Stimulated activated CD4-positive, alpha-beta T cell treated with anti-CD3 and anti-CD28 coated beads, Interleukin-15, amount 100 ng/mL, for 24 hours (primary cell): Measurements from ENCODE around the gene DUS2.

ENCODE experiments used
- DNase-seq: peaks from one replicate; pipeline ENCODE4 v3.0.0-alpha.2; 2020

Gene DUS2

DNA sequence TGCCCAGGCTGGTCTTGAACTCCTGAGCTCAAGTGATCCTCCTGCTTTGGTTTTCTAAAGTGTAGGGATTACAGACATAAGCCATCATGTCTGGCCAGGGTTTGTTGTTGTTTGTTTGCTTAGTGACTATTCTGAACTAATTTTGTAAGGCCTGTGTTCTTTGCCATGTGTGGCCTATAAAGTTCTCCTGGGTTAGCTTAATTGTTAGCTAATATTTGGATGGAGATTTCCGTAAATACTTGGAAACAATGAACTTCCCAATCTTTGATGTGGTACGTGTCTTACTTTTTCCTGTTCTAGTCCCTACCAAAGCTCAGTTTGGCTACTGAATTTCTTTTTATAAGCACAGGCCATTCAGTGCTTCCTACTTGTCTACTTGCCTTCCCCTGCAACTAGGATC is 24.9 kb downstream of the DUS2 start:
- no peak for DNase-seq

DNA sequence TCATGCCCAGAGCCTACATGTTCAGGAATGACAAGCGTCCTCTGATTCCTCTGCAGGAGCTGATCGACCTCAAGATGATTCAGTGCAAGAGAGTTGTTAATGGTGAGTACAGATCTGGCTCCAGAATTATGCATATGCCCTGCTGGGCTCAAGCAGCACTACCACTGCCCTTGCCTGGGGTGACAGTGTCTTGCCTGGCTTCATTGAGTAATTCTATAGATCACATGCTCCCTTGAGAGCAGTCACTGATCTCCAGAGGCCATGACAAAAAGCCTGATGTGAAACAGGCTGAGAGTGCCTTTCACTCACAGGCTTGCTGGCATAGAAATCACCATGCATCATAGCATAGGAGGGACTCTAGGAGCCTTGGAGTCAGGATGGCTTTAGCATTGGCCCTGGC is 26.4 kb downstream of the DUS2 start:
- no peak for DNase-seq

DNA sequence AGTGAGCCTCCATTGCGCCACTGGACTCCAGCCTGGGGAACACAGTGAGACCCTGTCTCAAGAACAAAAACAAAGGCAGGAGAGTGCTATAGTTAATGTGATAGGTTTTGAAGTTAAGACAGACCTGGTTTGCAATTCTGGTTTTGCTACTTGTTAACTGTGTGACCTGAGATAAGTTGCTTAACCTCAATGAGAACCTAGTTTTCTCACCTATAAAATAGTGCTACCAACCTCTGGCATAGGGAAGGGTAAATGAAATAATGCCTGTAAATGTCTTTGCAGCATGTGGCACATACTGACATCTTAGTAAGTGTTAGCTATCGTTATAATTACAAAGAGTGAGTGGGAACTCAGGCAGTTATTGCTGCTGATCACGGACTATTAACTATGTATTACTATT is 32.3 kb downstream of the DUS2 start:
- DNase-seq: no peak

DNA sequence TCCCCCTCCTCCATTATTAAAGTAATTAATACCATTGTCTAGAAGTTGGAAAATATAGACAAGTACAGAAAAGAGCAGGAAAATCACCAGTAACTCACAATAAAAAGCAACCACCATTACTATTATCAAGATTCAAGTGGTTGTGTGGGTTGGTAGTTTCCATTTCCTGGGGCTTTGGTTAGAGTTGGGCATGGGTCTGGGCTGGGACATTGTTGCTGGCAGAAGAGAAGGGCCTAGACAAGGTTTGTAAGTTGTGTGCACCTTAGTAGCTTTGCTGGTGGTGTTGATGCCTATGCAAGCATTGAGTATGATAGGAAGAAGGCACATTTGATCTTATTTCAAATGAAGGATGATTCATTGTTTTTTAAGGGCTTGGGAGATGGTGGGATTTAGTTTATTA is 36.7 kb downstream of the DUS2 start:
- no peak for DNase-seq

DNA sequence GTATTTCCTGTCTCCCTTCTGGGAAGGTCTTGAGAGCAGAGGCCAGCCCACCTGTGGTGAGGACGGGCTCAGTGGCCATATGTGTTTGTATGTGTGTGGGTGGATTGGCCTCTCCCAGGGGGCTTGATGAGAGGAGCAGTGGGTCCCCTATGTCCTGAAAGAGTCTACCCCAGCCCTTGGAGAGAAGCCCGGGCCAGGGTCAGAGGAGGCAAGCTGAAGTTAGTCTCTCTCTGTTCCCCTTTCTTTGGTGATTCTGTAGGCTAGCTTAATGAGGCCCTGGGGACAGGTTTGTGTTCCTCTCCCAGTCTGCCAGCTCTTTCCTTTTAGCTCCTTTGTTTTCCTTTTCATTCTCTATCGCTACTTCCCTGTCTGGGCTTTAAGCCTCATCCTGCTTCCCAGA is 38.3 kb downstream of the DUS2 start:
- no peak for DNase-seq

DNA sequence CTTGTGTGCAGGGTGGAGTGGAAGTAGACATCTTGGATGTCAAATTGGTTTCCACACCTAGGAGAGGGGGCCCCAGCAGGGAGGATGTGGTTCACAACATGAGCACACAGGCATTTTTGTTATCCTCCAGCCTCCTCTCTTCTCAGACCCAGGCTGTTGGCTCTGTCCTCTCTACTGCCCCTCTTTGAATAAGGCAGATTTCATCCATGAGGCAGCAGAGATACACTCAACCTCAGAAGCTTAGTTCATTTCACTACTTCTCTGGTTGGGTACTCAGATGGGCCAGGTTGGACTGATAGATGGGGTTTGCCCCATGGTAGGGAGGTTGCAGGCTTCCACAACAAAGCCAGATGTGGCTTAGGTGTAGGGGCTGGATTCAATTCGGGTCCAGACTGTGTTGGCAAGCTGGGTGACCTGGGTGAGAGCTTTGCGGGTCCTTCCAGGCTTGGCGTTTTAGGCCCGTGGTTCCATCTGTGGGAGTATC is 39.9 kb downstream of the DUS2 start:
- no peak for DNase-seq

DNA sequence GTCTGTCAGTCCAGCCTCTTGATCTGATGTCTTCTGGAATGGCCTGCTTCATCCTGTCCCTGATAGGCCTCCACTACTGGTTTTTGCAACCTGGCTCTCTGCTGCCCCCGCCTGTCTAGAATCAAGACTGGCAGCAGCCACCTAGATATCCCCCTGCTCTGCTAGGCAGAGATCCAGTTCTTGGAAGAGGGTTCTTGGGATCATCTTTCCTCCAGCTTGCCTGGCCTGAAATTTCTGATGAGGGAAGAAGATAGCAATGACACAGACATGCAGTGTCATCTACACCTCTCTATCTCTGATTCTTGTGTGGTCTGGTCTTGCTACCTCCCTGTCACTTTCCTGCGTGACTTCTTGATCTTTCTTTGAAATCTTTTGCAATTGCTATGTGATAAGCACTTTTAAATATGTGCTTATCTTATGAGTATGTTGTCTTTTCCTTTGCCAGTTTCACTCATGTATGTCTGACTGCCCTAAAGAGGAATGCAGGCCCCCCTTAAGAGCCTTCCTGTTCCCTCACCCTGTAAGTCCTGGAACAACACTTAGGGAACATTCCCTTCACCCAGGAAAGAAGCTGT is 41.8 kb downstream of the DUS2 start:
- DNase-seq: peak; percentile 79

DNA sequence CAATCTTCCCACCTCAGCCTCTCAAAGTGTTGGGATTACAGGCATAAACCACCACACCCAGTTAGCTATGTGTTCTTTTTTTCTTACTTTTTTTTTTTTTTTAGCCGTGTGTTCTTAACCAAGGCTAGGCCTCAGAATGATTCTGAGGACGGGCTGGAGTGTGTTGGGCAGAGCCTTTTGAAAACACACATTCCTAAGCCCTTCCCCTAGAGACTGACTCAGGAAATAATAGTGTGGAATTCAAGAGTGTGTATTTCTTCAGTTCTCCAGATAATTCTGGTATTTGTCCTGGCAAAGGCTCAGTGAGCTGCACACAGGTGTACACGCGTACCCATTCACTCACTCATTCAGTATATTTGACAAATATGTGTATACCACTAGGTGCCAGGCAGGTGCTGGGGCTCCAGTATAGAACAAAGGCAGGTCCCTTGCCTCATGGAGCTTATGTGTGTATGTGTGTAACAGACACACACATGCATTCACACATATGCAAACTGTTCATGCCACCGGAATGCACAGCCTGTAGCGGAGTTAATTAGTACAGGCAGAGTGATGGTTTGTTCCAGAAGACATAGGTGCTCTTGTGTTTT is 42.7 kb downstream of the DUS2 start:
- DNase-seq: no peak

DNA sequence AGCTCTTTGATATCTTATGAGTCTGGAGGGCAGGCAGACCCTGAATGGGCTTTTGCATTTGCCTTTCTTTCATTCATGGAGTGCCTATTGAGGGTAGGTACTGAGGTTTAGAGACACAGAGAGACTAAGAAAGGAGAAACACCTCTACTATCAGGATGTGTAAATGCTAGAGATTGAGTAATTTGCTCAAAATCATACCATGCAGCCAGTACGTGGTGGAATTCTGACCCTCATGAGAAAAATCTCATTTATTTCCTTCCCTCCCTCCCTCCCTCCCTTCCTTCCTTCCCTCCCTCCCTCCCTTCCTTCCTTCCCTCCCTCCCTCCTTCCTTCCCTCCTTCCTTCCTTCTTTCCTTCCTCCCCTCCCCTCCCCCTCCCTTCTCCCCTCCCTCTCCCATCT is 43.7 kb downstream of the DUS2 start:
- DNase-seq: no peak

DNA sequence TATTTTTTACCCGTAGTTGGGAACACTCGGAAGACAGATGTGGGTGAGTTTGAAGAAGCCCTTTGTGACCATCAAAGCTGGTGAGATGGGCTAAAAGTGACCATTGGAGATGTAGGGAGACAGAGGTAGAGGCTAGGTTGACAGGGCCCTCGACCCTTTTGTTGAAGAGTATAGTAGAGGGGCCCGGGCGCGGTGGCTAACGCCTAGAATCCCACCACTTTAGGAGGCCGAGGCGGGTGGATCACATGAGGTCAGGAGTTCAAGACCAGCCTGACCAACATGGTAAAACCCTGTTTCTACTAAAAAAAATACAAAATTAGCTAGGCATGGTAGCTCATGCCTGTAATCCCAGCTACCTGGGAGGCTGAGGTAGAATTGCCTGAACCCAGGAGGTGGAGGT is 45.8 kb downstream of the DUS2 start:
- DNase-seq: no peak

DNA sequence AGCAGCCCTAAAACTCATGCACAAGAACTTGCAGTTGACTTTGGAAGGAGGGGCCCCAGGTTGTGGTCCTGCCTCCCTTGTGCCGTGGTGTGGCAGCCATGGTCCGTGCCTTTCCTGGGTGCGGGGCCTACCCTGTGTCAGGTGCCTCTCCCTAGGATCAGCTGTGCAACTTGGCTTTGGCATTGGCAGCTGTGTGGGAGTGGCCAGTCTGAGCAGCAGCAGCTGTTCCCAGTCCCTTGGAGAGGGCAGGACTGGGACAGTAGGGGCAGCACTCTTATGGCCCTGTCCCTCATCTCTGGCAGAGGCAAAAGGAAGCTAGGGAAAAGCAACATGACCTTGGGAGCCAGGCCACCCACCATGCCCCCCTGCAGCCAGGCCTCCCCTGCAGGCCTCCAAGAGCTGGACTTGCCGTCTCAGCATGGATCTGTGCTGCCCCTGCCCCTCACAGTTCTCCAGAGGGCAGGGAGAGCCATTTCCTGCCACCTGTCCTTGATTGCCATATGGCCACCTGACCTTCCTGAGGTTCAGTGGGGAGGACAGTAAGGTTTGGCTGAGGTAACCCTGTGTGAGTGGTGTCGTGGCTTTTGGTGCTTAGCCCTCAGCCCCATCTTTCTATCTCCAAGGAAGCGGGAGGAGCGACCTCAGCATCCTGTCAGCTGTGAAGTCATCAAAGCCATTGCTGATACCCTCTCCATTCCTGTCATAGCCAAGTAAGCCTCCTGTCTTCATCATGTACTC is 46.6 kb downstream of the DUS2 start:
- peak; percentile 25 for DNase-seq

DNA sequence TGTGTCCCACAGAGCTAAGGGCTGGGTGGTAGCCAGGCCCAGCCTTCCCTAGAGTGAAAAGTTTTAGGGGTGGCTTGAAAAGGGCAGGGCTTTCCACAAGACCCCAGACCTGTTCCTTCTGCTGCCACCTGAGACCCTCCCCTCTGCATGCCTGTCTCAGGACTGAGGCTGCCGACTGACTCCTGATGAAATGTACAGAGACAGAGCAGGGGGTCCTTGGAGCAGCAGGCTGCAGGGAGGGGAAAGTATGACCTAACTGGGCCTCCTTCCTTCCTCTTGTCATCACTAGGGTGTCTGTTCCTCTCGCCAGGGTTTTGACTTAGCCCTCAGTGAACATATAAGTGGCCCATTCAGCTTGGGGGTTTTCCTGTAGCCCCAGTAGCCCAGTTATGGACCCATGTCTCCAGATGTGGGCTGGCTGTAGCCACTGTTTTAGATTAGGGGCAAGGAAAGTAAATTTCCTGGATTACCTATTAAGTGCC is 47.2 kb downstream of the DUS2 start:
- no peak for DNase-seq

DNA sequence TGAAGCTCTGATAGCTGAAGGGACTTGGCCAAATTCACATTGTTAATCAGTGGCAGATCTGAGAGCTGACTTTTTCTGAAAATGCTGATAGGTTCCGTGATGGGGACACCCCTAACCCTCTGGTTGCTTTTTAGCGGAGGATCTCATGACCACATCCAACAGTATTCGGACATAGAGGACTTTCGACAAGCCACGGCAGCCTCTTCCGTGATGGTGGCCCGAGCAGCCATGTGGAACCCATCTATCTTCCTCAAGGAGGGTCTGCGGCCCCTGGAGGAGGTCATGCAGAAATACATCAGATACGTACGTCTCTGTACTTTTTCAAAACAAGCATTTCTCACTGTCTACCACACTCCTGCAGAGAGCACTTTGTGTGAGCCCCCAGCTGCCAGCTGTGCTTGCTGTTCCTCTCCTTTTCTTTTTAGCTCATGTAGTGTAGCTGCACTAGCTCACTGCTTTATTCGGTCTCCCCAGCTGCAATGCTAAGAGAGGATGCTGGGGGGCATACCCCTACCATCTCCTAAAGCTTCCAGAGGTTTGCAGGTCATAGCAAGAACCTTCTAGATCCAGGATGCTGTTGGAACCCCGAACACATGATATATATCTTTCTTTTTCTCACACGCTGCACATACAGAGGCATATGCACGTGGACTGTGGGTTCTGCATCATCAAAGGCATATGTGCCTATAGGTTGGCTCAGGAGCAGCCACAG is 47.9 kb downstream of the DUS2 start:
- peak; percentile 20 for DNase-seq

DNA sequence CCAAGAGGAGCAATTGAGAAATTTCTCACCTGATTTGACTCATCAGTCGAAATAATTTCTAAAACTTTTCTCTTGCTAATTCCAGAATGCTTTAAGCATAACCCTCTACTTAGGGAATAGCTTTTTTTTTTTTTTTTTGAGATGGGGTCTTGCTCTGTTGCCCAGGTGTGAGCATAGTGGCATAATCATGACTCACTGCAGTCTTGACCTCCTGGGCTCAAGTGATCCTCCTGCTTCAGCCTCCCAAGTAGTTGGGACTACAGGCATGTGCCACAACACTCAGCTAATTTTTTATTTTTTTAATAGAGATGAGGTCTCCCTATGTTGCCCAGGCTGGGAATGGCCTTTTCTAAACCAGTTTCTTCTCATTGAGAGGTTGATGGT is 48.4 kb downstream of the DUS2 start:
- no peak for DNase-seq

DNA sequence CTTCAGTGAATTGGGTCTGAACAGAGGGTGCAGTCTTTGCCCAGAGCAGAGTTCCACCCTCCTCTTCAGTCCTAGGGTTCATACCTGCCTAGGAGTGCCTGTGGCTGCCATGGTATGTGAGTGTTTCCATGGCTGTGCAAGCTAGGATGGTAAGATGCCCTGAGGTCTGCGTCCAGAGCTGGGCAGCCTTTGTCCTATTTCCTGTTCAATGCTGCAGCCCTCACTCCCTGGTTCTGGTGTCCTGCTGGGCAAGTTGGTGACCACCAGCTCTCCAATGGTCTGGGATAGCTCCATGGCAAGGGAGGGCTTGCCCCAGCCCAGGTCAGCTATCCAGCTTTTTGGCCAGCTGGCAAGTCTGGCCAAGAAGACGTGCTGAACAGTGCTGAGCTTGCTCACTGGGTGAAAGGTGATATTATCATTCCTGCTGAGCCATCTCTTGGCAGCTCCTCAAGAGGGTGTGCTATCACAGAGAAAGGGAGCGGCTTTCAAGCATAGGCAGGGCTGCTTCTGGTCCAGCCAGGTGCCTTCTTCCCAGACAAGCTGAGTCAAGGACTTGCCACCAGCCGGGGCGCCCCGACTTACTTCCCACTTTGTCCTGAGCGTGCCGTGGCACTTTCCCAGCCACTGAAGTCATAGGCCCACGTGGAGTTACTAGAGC is 49.1 kb downstream of the DUS2 start:
- no peak for DNase-seq

DNA sequence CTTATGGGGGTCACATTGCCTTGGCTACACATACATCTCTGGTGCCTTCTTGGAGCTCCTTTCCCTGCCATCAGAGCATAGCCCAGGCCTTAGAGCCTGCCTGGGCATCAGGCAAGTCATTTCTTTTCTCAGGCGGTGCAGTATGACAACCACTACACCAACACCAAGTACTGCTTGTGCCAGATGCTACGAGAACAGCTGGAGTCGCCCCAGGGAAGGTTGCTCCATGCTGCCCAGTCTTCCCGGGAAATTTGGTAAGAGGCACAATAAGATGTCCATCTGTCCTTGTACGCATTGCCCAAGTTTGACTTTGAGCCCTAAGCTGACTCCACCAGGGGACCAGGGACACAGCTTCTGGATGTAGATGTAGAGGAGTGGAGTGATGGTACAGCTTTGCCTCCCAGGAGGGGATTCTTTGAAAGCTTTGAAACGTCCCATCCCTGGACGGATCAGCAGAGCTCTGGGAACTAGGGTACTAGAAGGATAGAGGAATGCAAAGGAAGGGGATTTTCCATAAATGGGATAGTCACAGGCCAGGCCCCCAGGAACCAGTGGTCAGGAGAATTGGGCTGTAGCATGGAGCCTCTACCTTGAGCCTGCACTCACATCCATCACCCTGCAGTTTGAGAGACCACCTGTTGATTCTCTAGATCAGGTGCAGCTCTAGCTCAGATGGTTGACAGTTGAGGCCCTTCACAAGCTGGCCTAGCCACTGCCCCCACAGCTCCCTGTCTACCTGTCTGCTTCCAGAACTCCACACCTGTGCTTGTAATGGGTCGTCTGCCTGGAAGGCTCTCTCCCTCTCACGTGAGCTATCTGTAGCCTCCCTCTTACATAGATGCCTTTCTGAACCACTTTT is 51.0 kb downstream of the DUS2 start:
- no peak for DNase-seq

DNA sequence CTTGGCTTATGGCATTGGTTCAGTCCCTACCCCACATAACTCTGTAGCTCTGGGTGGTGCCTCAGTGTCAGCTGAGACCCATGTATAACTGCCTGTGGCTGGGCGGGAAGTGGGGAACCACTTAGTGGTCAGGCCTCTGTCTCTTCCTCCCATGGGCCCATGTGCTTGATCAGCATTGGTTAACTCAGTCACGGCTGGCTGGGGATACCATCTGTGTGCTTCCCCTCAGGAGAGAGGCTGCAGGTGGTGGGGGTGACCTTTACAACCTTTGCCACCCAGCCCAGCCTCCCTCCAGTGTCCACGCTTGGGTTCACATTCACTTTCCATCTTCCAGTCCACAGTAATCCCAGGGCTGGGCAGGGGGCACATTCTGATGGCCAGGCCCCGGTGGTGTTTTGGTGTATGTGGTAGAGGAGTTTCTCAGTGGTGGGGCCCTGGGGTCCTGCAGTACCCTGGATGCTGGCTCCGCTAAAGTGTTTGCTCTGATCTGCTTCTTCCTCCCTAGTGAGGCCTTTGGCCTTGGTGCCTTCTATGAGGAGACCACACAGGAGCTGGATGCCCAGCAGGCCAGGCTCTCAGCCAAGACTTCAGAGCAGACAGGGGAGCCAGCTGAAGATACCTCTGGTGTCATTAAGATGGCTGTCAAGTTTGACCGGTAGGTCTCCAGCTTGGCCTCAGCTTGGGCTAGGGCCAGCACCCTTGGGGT is 51.9 kb downstream of the DUS2 start:
- DNase-seq: peak; percentile 57

DNA sequence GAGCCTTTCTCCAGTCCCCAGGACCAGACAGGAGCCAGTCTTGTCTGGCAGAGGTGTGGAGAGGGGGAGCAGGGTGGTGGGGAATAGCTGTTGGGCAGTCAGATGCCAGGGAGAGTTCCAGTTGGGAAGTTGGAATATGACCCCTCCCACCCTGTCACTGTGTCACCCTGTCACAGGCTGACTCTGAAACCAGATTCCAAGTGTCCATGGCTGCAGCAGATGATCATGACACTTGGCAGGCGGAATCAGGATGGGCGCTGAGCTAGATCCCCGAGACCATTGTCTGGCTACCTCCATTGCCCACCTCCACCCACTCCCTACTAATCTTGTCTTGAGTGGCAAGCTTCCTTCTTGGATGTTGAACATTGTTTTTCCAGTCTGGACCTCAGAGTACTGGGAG is 52.9 kb downstream of the DUS2 start:
- DNase-seq: no peak

DNA sequence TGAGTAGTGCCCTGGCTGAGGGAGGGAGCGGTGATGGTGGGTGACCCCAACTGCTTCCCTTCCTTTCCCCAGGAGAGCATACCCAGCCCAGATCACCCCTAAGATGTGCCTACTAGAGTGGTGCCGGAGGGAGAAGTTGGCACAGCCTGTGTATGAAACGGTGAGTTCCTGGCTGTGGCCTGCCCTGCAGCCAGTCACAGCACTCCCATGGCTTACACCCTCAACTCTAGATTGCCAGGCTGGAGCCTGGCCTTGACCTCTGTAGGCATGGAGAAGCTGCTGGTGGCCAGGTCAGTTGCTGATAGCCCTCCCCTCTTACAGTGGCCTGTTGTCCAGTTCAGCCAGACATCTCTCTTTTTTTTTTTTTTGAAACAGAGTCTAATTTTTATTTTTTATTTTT is 53.5 kb downstream of the DUS2 start:
- DNase-seq: no peak

DNA sequence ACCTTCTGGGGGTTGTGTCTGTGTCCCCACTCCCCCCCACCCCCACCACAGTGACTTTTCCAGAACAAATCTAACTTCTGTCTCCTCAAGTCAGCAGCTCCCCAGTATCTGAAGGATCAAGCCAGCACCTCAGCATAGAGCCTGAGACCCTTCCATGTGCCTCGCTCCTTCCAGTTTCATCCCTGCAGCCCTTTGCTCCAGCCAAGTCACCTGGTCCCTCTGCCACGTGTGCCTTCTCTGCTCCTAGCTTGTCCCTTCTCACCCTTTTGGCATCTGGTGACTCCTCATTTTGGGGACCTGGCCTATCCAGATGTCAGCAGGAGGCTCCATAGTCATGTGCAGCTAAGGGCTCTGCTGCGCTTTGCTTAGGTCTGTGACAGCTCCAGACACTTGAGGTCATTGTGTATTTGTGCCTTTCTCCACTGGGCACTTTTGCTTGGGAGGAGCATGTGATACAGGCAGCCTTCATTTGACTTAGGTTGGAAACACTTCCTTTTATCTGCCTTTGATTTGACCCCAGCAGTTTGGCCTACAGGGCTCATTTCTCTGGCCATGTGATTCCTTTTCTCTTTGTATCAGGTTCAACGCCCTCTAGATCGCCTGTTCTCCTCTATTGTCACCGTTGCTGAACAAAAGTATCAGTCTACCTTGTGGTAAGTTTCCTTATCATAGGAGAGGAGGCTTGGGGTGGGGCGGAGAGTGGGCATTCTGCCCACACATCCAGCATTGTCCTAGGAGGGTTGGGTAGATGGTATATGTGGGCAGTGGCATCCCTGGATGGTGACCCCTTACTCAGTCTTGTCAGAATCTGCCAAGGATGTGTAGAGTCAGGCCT is 55.0 kb downstream of the DUS2 start:
- DNase-seq: no peak
